ENCODE data around the gene GXYLT1.
"Not testable (repeated sequence)": the region's sequence is repeated elsewhere in the genome, so short reads cannot be mapped to it uniquely, and the experiment has no call there.

Gene GXYLT1

DNA sequence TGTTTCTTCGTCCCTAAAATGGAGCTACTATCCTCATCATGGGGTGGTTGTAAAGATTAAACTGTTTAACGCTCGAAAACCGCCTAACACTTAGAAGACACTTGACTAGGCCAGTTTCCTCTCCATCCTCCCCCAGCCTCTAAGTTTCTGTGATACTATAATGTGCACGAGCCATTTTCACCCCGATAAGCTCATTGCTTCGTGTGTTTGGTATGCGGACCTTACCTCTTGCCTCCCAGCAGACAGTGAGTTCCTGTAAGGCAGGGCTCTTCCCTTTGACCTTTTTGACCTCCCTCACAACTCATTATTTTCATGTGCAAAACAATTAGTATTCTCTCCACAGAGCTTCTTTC is 499 bp upstream of the GXYLT1 start:
- no peak for DNase-seq (ENCODE audit: low read depth)

DNA sequence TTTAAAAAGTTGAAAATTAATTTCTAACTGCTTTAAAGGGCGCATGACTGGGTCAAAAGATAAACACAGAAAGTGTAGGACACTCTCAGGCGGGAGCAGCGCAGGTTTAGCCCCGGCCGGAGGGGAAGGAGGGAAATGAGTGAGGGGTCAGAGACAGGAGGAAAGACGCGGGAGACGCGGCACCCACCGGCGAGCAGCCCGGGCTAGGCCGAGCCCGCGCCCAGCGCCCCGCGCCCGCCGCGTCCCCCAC is 591 bp downstream of the GXYLT1 start:
- no peak for DNase-seq (ENCODE audit: low read depth)

DNA sequence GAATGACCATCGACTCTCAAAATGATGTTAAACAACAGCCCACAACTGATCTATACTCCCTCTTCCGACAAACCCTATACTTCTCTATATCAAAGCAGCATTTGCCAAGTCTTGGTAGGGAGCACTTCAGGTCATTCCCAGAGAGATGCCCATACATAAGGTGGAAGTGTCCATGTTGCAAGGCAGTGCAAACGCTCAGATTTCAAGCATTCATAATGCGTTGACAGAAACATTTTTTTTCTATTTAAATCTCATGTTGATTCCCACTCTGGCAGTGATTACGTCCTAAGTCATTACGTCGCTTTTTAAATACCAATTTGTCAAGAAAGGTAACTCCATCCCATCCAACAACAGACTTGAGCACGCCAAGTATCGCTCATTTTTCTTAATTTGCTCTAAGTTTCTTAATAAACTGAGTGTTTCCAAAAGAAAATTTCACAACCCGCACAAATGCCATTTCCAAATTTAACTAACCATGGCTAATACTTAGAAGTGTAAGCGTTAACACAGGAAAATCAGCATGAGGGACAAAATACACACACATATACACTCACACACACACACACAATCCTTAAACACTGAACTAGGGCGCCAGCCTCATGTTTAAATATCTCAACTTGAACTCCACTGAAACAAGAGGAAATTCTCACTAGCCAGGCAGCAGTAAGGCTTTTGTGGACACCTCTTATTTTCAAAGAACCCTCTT is 1.1 kb downstream of the GXYLT1 start:
- DNase-seq (ENCODE audit: low read depth): no peak

DNA sequence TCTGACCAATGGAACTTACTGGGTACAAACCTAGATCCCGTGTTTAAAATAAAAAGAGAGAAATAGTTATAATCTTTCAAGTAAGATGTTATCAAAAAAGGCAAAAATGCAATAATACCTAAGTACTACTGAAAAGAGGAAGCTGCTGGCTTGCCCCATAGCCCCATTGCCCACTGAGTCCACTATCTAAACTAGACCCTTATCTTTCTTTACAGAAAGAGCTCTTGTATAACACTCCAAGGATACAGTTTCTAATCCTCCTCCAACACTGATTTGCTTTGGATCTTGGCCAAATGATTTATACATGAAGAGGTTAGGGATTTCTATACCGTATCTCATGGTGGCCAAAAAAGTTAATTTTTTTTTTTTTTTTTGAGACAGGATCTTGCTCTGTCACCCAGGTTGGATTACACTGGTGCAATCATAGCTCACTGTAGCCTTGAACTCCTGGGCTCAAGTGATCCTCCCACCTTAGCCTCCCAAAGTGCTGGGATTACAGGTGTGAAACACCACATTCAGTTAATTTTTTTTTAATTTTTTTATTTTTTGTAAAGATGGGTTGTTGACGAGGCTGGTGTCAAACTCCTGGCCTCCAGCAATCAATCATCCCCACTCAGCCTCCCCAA is 2.6 kb downstream of the GXYLT1 start:
- no peak for DNase-seq (ENCODE audit: low read depth)

DNA sequence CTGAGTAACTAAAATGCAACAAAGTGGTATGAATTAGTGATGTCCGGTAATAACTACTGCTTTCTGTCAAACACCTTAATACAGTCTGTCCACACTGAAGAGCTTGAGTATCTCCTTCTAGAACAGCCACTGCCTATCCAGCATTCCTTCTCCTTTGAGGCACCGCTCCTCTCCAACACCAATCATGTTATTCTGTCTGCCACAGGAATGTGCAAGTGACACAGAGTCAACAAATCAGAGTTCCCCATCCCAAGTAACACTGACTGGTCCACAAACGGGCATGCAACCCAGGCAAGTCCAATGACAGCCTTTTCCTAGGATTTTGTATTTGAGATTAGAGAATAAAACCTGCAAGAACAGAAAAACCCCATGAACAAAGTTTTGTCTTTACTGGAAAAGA is 3.8 kb downstream of the GXYLT1 start:
- no peak for DNase-seq (ENCODE audit: low read depth)

DNA sequence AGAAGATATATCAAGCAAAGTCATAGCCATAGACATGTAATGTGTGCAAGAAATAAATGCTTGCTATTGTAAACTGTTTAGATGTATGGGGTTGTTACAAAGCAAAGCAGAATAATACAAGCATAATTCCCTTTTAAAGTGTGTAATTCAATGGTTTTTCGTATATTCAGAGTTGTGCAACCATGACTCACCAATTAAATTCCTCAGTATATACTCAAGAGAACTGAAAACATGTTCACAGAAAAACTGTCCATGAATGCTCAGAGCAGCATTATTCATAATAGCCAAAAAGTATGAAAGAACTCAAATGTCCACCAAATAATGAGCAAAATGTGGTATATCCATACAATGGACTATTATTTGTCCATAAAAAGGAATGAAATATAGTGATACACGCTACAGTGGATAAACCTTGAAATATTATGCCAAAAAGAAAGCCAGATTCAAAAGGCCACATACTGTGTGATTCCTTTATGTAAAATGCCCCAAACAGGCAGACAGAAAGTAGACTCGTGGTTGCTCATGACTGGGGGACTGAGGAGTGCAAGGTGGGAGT is 9.3 kb downstream of the GXYLT1 start:
- peak; percentile 59 for DNase-seq (ENCODE audit: low read depth)

DNA sequence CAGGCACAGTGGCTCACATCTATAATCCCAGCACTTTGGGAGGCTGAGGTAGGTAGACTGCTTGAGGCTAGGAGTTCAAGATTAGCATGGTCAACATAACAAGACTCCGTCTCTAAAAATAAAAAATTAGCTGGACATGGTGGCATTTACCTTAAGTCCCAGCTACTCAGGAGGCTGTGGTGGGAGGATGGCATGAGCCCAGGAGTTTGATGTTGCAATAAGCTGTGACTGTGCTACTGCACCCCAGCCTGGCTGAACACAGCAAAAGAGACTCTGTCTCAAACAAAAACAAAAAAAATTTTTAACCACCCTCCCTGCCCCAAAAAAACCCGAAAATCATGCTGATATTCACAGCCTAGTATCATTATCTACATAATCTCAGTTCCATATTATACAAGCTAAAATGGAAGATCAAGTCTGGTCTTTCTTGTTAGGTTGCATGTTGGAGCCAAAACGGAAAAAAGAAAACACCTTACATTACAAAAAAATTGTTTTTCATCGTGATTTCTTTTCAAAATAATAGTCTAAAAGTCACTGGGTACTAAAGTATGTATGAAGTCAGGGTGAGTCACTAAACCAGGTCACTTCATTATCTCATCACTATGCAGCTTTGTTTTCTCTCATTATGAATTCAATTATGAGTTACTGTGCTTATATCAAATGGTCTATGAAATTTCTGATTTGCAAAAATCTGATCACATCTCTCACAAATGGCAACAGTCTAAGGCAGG is 13.8 kb downstream of the GXYLT1 start:
- no peak for DNase-seq (ENCODE audit: low read depth)

DNA sequence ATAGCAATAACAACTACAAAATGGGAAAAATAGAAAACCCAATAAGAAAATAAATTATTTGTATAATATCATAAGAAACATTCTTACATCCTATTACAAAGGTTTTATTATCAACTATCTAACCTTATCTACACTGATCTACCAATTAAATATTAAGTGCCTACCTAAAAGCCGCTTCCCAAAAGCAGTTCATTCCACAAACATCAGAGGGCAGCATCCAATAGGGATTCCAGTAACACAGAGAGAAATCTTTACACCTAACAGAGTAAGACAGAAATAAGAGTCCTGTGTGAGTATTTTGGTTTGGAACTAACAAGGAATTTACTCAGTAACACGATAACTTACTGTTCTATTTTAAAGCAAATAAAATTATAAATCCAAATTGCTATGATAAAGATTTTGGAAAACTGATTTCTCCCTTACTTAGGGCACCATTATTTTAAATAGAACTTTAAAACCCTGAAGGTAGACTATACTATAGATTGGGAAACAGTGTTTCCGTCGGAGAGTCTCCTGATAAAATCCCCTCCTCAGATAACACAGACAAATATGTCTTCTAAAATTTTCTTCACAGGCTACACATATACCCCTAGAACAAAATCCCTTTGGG is 15.0 kb downstream of the GXYLT1 start:
- no peak for DNase-seq (ENCODE audit: low read depth)

DNA sequence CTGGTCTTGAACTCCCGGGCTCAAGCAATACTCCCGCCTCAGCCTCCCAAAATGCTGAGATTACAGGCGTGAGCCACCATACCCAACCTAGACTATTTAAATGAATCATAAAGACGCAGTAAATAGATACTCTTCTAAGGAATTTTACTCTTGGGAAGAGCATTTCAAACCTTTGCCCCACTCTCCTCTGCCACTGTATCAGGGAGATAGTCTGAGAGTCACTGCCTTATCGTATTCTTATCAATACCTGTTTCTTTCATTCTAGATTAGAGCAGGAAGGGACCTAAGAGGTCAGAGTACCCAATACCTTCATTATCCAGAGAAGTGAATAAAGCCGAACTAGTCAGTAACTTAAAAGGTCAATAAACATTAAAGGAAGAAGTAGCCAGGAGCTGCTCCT is 15.8 kb downstream of the GXYLT1 start:
- DNase-seq (ENCODE audit: low read depth): no peak

DNA sequence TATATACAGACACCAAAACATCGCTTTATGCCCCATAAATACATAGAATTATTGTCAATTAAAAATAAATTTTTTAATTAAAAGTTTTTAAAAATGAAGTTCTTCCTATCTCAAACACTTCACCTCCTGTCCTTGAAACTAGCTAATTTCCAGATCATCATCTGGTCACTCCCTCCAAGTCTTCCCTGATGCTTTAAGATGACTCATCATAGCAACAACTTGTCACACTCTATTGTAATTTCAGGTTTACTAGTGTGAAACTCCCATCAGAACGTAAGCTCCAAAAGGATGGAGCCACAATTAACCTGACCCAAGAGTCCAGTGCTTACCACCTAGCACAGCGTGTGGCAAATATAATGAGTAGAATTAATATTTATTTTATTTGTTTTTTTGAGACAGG is 16.3 kb downstream of the GXYLT1 start:
- DNase-seq (ENCODE audit: low read depth): no peak

DNA sequence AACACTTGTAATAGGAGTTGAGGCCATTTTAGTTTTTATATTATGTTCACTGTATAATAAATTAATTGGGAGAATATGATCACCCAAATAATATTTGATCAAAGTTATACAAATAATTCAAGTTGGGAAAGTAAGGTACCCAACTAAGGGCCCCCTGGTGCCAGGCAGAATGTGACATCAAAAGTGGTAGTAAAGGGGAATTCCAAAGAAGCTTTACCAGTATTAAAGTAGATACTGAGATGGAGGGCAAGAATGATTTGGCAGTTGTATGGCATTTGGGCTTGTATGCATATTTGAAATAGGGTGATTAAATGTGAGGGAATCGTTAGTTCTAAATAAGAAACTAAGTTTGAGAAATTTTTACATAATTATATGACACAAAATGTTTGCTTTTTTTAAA is 17.7 kb downstream of the GXYLT1 start:
- no peak for DNase-seq (ENCODE audit: low read depth)

DNA sequence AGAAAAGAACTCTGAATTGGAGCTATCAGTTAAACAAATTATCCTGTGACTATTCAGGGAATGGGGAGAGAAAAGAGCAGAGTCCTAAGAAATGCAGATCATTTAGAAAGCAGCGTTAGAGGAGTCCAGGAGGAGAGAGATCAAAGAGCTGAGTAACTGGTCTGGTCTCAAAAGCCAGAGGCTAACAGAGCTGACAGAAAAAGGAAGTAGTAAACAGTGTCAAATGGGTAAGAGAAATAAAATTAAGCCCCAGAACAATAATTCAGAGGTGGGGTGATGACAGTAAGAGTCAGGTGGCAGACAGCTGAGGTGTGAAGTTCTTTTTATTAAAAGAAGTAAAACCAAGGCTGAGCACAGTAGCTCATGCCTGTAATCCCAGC is 19.3 kb downstream of the GXYLT1 start:
- no peak for DNase-seq (ENCODE audit: low read depth)

DNA sequence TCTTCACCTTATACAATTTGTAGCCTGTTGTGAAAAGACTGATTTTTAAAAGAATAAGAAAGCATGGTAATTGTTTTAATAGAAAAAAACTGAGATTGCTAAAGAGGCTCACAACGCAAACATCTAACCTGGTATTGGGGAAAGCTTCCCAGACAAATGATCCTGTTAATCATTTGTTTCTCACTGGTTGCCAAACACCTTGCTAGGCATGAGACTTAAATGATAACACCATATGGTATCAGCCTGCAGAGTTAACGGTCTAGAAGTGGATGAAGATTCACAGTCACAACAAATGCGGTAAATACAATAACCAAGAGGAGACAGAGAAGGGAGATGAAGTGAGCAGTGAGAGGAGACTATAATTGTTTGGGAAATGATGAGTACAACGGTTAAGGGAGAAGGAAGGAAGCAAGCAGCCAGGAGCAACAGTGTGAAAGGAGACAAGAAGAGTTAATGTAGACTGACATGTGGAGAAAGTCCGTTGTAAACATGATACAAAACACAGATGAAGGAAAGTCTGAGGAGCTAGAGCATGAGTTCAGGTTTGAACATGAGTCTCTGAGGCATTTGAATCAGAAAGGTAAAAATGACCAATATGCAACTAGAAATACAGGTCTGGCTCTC is 19.8 kb downstream of the GXYLT1 start:
- DNase-seq (ENCODE audit: low read depth): no peak

DNA sequence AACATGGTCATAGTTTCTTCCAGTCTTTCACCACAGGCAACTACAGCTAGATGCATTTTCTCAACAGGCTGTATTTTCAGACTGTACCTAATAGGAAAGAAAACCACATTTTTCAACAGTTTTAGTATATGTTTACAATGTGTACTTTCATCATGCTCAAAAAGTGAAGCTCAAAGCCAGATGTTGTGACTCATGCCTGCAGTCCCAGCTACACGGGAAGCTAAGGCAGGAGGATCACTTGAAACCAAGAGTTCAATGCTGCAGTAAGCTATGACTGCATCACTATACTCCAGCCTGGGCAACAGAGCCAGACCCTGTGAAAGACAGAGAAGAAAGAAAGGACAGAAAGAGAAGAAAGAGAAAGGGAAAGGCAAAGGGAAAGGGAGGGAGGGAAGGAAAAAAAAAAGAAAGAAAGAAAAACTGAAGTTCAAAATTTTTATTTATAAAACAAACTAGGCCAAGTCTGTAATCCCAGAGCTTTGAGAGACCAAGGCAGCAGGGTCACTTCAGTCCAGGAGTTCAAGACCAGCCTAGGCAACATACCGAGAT is 25.5 kb downstream of the GXYLT1 start:
- peak; percentile 57 for DNase-seq (ENCODE audit: low read depth)

DNA sequence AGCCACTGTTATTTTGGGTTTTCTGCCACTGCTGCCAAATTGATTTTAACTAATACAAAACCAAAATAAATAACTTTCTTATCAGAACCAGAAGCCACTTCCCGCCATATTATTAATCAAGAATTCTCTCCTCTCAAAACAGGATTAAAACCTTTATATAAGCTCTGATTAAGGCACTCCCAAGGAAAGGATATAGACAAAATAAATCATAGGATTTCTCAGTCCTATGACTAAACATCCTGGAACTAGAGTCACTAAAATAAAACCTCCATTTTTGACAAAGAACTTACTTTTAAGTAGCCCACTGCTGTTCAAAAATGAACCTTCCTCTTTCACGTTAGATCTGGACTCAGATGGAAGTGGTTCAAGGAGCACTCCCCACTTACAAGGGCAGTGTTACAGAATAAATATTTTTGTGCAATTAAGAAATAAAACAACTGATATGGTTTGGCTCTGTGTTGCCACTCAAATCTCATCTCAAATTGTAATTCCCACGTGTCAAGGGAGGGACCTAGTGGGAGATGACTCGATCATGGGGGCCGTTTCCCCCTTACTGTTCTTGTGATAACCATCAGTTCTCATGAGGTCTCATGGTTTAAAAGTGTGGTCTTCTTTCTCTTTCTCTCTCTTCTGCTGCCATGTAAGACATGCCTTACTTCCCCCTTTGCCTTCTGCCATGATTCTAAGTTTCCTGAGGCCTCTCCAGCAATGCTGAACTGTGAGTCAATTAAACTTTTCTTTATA is 26.4 kb downstream of the GXYLT1 start:
- DNase-seq (ENCODE audit: low read depth): no peak

DNA sequence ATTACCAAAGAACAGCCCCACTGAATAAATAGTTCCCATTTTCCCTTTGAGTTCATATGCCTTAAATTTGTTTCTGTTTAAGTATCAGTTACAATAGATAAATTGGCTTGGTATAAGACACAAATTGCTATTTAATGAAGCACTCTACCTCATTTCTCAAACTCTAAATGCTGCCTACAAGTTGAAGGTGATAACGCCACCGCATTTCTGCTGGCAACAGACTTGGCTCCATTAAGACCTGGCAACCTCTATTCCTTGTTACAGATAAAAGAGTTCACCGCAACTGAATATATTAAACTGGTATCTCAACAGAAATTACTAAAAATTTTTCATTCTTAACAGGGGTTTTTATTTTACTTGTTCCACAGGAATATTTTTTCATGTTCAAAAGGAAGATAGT is 35.6 kb downstream of the GXYLT1 start:
- DNase-seq (ENCODE audit: low read depth): no peak

DNA sequence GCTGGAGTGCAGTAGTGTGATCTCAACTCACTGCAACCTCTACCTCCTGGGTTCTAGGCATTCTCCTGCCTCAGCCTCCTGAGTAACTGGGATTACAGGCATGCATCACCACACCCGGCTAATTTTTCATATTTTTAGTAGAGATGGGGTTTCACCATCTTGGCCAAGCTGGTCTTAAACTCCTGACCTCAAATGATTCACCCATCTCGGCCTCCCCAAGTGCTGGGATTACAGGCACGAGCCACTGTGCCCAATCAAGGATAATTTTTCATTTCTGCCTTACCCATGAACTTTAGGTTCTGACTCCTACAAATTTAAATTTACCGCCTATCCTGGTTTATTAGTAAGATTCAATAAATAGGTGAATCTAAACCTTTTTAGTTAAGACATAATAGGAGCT is 37.9 kb downstream of the GXYLT1 start:
- DNase-seq (ENCODE audit: low read depth): not testable (repeated sequence)

DNA sequence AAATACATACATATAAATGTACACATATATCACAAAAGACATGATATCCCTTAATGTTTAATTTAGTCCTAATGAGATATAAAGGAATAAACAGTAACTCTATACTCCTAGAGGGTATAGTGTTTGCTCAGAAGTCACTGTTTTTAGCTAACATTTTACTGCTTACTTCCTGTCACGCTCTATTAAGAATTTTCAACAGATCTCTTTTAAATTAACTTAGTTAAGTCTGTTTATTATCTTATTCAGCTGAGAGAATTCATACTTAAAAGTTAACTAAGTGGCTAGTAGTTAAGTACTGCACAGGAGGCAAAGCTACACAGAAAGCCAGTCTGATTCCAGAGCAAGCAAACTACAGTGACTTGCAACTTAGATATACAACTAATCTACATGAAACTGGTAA is 39.9 kb downstream of the GXYLT1 start:
- DNase-seq (ENCODE audit: low read depth): no peak

DNA sequence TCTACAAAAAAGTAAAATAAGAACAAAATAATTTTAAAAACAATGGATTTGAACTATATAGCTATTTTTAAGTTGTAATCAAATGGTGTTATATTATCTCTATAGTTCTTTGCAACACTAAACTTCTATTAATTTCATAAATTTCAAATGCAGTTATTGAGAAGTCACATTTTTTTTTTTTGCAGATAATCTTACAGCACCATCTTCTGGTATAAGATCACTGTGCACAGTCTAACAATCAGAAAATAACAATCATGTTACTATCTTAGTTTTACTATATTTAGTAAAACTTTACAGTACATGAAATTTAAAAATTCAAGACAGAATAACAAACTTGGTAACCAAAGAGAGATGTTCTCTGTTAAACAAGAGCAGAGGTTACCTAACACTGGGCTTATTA is 40.6 kb downstream of the GXYLT1 start:
- no peak for DNase-seq (ENCODE audit: low read depth)

DNA sequence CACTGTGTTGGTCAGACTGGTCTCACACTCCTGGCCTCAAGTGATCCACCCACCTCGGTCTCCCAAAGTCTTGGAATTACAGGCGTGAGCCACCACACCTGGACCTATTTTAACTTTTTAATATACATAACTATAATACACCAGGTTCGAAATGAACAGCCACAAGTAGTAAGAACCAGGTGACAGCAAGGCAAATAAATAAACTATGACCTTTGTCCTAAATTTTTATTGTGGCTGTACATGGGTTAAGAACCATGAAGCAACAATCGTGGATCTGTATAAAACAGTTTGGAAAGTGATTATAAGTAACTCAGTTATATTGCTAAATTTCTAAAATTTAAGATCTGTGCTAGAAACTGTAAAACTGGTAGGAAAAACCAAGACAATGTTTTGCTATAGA is 41.5 kb downstream of the GXYLT1 start:
- no peak for DNase-seq (ENCODE audit: low read depth)

DNA sequence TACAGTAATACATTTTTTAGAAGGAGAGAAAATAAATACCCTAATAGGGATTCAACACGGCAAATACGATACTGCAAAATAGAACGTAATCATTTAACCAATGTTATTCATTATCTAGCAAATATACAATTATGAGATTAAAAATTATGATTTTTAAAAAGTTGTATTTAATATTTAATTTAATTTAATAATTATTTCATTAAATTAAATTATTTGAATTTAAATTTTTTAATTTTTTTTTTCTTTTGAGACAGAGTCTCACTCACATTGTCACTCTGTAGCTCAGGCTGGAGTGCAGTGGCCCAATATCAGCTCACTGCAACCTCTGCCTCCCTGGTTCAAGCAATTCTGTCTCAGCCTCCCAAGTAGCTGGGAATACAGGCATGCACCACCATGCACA is 42.0 kb downstream of the GXYLT1 start:
- no peak for DNase-seq (ENCODE audit: low read depth)

DNA sequence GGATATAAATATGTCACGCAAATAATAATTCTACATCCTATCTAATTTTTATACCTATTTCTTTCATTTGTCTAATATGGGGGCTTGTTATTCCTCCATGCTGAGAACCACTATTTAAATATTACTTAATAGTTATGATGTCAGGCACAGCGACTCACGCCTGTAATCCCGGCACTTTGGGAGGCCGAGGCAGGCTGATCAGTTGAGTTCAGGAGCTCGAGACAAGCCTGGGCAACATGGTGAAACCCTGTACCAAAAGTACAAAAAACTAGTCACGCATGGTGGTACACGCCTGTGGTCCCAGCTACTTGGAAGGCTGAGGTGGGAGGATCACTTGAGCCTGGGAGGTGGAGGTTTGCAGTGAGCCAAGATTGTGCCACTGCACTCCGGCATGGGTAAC is 45.2 kb downstream of the GXYLT1 start:
- DNase-seq (ENCODE audit: low read depth): no peak

All from GM04503 (cell line).